Stimulated activated effector memory CD8-positive, alpha-beta T cell treated with anti-CD3 and anti-CD28 coated beads, Interleukin-12 subunit alpha, Interleukin-12 subunit beta, amount 100 ng/mL, for 72 hours (primary cell): ENCODE data around the gene FADS2.

Source experiments
- ATAC-seq: fragments of 150-1000 bp; cut with Tn5 transposase; 2 replicates; pipeline ENCODE4 v1.10.0; 2021
- DNase-seq, 2 donors: peaks; one replicate each; pipeline ENCODE4 v3.0.0; 2021 to 2022; ENCODE audit warnings: low spot score in 2 of 2
- H3K27ac Mint-ChIP-seq: one replicate; pipeline ENCODE4 v1.8.0; 2022; ENCODE audit warnings: mild to moderate bottlenecking, mixed read lengths
- H3K36me3 Mint-ChIP-seq: one replicate; pipeline ENCODE4 v1.8.0; 2022; ENCODE audit warnings: mild to moderate bottlenecking, mixed read lengths
- H3K4me1 Mint-ChIP-seq: one replicate; pipeline ENCODE4 v1.8.0; 2022; ENCODE audit warnings: mixed read lengths
- H3K4me3 Mint-ChIP-seq: one replicate; pipeline ENCODE4 v1.8.0; 2022; ENCODE audit warnings: mild to moderate bottlenecking, mixed read lengths
- H3K9me3 Mint-ChIP-seq: one replicate; pipeline ENCODE4 v1.8.0; 2022; ENCODE audit warnings: mixed read lengths

Gene FADS2

GRCh38 chr11:61904539-61905048 is 76.5 kb downstream of the FADS2 start:
- DNase-seq (no peak), ATAC-seq (peak; percentile 54)
- Mint-ChIP-seq H3K27ac (no peak overlapping the region), H3K9me3 (no peaks in the 10 kb centered on the region), H3K4me1 (peaks cover under 1% of the 10 kb centered on the region), H3K36me3 (no peaks in the 10 kb centered on the region), H3K4me3 (no peak overlapping the region)

GRCh38 chr11:61905067-61905696 is 77.1 kb downstream of the FADS2 start:
- Mint-ChIP-seq H3K27ac (no peak overlapping the region), H3K9me3 (no peaks in the 10 kb centered on the region), H3K4me1 (no peaks in the 10 kb centered on the region), H3K36me3 (no peaks in the 10 kb centered on the region), H3K4me3 (no peak overlapping the region)
- no peak for DNase-seq
- no peak for ATAC-seq

GRCh38 chr11:61905801-61906521 is 77.9 kb downstream of the FADS2 start:
- Mint-ChIP-seq H3K36me3 (no peaks in the 10 kb centered on the region), H3K9me3 (no peaks in the 10 kb centered on the region), H3K27ac (no peak overlapping the region), H3K4me3 (no peak overlapping the region), H3K4me1 (no peaks in the 10 kb centered on the region)
- DNase-seq (no peak), ATAC-seq (no peak)

GRCh38 chr11:61906522-61906909 is 78.4 kb downstream of the FADS2 start:
- Mint-ChIP-seq H3K27ac (no peak overlapping the region), H3K36me3 (no peaks in the 10 kb centered on the region)

GRCh38 chr11:61907282-61907681 is 79.2 kb downstream of the FADS2 start:
- no peak overlapping the region for H3K4me3 Mint-ChIP-seq
- ATAC-seq = no peak
- DNase-seq = no peak
- no peaks in the 10 kb centered on the region for H3K9me3 Mint-ChIP-seq
- no peaks in the 10 kb centered on the region for H3K36me3 Mint-ChIP-seq
- no peaks in the 10 kb centered on the region for H3K4me1 Mint-ChIP-seq
- H3K27ac Mint-ChIP-seq = no peak overlapping the region

More at GRCh38 chr11:61906522-61906909, 78.4 kb downstream of the FADS2 start:
- Mint-ChIP-seq H3K4me3 (no peak overlapping the region), H3K4me1 (no peaks in the 10 kb centered on the region), H3K9me3 (no peaks in the 10 kb centered on the region)
- no peak for DNase-seq
- no peak for ATAC-seq

- no peak for ATAC-seq
- no peaks in the 10 kb centered on the region for H3K36me3 Mint-ChIP-seq
- H3K4me3 Mint-ChIP-seq = no peak overlapping the region
- DNase-seq = no peak
- H3K9me3 Mint-ChIP-seq = no peaks in the 10 kb centered on the region
- H3K4me1 Mint-ChIP-seq = no peaks in the 10 kb centered on the region
- no peak overlapping the region for H3K27ac Mint-ChIP-seq
Observed at GRCh38 chr11:61907871-61908729, 80.0 kb downstream of the FADS2 start.

- no peaks in the 10 kb centered on the region for H3K36me3 Mint-ChIP-seq
- no peaks in the 10 kb centered on the region for H3K9me3 Mint-ChIP-seq
- DNase-seq (no peak), ATAC-seq (no peak)
- H3K4me1 Mint-ChIP-seq = no peaks in the 10 kb centered on the region
- H3K27ac Mint-ChIP-seq = no peak overlapping the region
- no peak overlapping the region for H3K4me3 Mint-ChIP-seq
Observed at GRCh38 chr11:61908730-61909316, 80.7 kb downstream of the FADS2 start.

- H3K4me1 Mint-ChIP-seq = no peaks in the 10 kb centered on the region
Observed at GRCh38 chr11:61910187-61911127, 82.4 kb downstream of the FADS2 start.

GRCh38 chr11:61911128-61911700 is 83.1 kb downstream of the FADS2 start:
- ATAC-seq = no peak
- Mint-ChIP-seq H3K27ac (no peak overlapping the region), H3K36me3 (no peaks in the 10 kb centered on the region)

More at GRCh38 chr11:61910187-61911127, 82.4 kb downstream of the FADS2 start:
- Mint-ChIP-seq H3K4me3 (no peak overlapping the region), H3K27ac (no peak overlapping the region), H3K36me3 (no peaks in the 10 kb centered on the region), H3K9me3 (no peaks in the 10 kb centered on the region)
- ATAC-seq = no peak
- no peak for DNase-seq

GRCh38 chr11:61911701-61912529 is 83.8 kb downstream of the FADS2 start:
- no peak for DNase-seq
- H3K4me3 Mint-ChIP-seq = no peak overlapping the region

More at GRCh38 chr11:61911128-61911700, 83.1 kb downstream of the FADS2 start:
- Mint-ChIP-seq H3K9me3 (no peaks in the 10 kb centered on the region), H3K4me1 (no peaks in the 10 kb centered on the region), H3K4me3 (no peak overlapping the region)
- DNase-seq = no peak

GRCh38 chr11:61912530-61912898 is 84.4 kb downstream of the FADS2 start:
- Mint-ChIP-seq H3K36me3 (no peaks in the 10 kb centered on the region), H3K4me1 (peaks cover 2% of the 10 kb centered on the region), H3K9me3 (no peaks in the 10 kb centered on the region), H3K27ac (no peak overlapping the region), H3K4me3 (no peak overlapping the region)
- DNase-seq = no peak
- ATAC-seq = no peak

More at GRCh38 chr11:61911701-61912529, 83.8 kb downstream of the FADS2 start:
- no peak for ATAC-seq
- Mint-ChIP-seq H3K4me1 (no peaks in the 10 kb centered on the region), H3K9me3 (no peaks in the 10 kb centered on the region), H3K27ac (no peak overlapping the region), H3K36me3 (no peaks in the 10 kb centered on the region)

GRCh38 chr11:61912991-61913698 is 85.0 kb downstream of the FADS2 start:
- no peak for ATAC-seq
- no peaks in the 10 kb centered on the region for H3K9me3 Mint-ChIP-seq
- no peaks in the 10 kb centered on the region for H3K36me3 Mint-ChIP-seq
- no peak overlapping the region for H3K27ac Mint-ChIP-seq
- no peak for DNase-seq
- H3K4me3 Mint-ChIP-seq = no peak overlapping the region
- peaks cover 8% of the 10 kb centered on the region for H3K4me1 Mint-ChIP-seq
